A549 (cell line): Measurements from ENCODE around the gene PNPLA7. TPM values are rescaled to one million over a fixed set of nuclear protein-coding genes. Genes with fewer than 3 reads are reported as not detected.

Experiments used
- ATAC-seq, 2 experiments: fragments of 200-7000 bp in 1 of 2; fragments of >200 bp in 1 of 2; cut with Nextera tagmentation in 1 of 2; cut with Tn5 transposase in 1 of 2; 3 replicates each; pipeline versions ENCODE4 v1.8.0 to v1.9.1; 2018 to 2020; ENCODE audit warnings: mild to moderate bottlenecking in 1 of 2, moderate library complexity in 1 of 2
- CTCF ChIA-PET: fragments of 300-600 bp; sonication (Branson Sonifier 250); formaldehyde crosslinking; extraction: SDS; loops from one replicate; lab custom pipeline; 2021; ENCODE audit warnings: antibody characterized with exemption, inconsistent platforms; lab: Yijun Ruan, JAX
- POLR2A ChIA-PET: fragments of 350-600 bp; formaldehyde crosslinking; extraction: SDS; loops from one replicate; lab custom pipeline; 2021; ENCODE audit warnings: antibody characterized with exemption, inconsistent platforms; lab: Yijun Ruan, JAX
- DNase-seq, 2 experiments: peaks; one replicate each; pipeline versions ENCODE4 v3.0.0 to v3.0.0-alpha.2; 2011 to 2016; ENCODE audit warnings: low read depth in 1 of 2, low spot score in 1 of 2
- FAIRE-seq: peaks from 2 replicates; lab custom pipeline; 2011; peaks lifted over from hg19 to GRCh38; lab: Jason Lieb, UNC
- H3K27ac ChIP-seq, 2 experiments: fragments of >200 bp; sonication (Bioruptor Twin); formaldehyde crosslinking; 3 replicates each; pipeline ENCODE4 v1.5.1; 2016 to 2017
- H3K4me1 ChIP-seq: fragments of >200 bp; sonication (Bioruptor Twin); formaldehyde crosslinking; 3 replicates; pipeline ENCODE4 v1.6.1; 2016
- H3K4me2 ChIP-seq: fragments of >200 bp; sonication (Bioruptor Twin); formaldehyde crosslinking; 3 replicates; pipeline ENCODE4 v1.6.1; 2016
- H3K4me3 ChIP-seq: fragments of >200 bp; sonication (Bioruptor Twin); formaldehyde crosslinking; 3 replicates; pipeline ENCODE4 v1.5.1; 2016
- H3K9me3 ChIP-seq: fragments of >200 bp; sonication (Bioruptor Twin); formaldehyde crosslinking; 3 replicates; pipeline ENCODE4 v1.6.1; 2016
- BHLHE40 ChIP-seq: IDR thresholded peaks from 2 replicates; pipeline ENCODE4 v1.6.1; 2012; ENCODE audit warnings: low read depth, low read length, inconsistent platforms
- CBX8 ChIP-seq: fragments of 200-600 bp; sonication (generic); IDR thresholded peaks from 2 replicates; pipeline ENCODE4 v1.6.1; 2016
- CEBPB ChIP-seq, 2 experiments: fragments of >200 bp in 1 of 2; sonication (Bioruptor Twin) in 1 of 2; formaldehyde crosslinking in 1 of 2; IDR thresholded peaks; 2 replicates each; pipeline ENCODE4 v1.6.1; 2012 to 2016
- CTCF ChIP-seq: fragments of >200 bp; sonication (Bioruptor Twin); formaldehyde crosslinking; IDR thresholded peaks from 3 replicates; pipeline ENCODE4 v1.5.1; 2016
- EHMT2 ChIP-seq: fragments of 200-600 bp; sonication (generic); IDR thresholded peaks from 2 replicates; pipeline ENCODE4 v1.6.1; 2016; ENCODE audit warnings: antibody characterized with exemption, low read depth, mild to moderate bottlenecking, moderate library complexity
- HEYL ChIP-seq: fragments of 250-450 bp; sonication (Bioruptor Pico); IDR thresholded peaks from 2 replicates; pipeline ENCODE4 v1.8.0; 2021; ENCODE audit warnings: mild to moderate bottlenecking, moderate library complexity
- HMGXB4 ChIP-seq: fragments of 250-450 bp; sonication (Bioruptor Pico); IDR thresholded peaks from 2 replicates; pipeline ENCODE4 v1.5.0; 2021; ENCODE audit warnings: mild to moderate bottlenecking, moderate library complexity, borderline replicate concordance
- HOXA7 ChIP-seq: fragments of 250-450 bp; sonication (Bioruptor Pico); IDR thresholded peaks from 2 replicates; pipeline ENCODE4 v1.5.0; 2020; ENCODE audit warnings: mild to moderate bottlenecking, moderate library complexity
- HOXB5 ChIP-seq: fragments of 250-450 bp; sonication (Bioruptor Pico); IDR thresholded peaks from 2 replicates; pipeline ENCODE4 v1.5.0; 2020; ENCODE audit warnings: mild to moderate bottlenecking, moderate library complexity
- JUN ChIP-seq, 2 experiments: fragments of >200 bp; sonication (Bioruptor Twin); formaldehyde crosslinking; IDR thresholded peaks; 2 replicates in 1 of 2; 3 replicates in 1 of 2; pipeline ENCODE4 v1.6.1; 2016 to 2017
- KDM1A ChIP-seq: fragments of 200-600 bp; sonication (generic); IDR thresholded peaks from 2 replicates; pipeline ENCODE4 v1.6.1; 2016; ENCODE audit warnings: low read depth, mild to moderate bottlenecking
- KDM5A ChIP-seq: fragments of 200-600 bp; sonication (generic); IDR thresholded peaks from 2 replicates; pipeline ENCODE4 v1.6.1; 2016; ENCODE audit warnings: antibody characterized with exemption, mild to moderate bottlenecking
- MAX ChIP-seq: IDR thresholded peaks from 2 replicates; pipeline ENCODE4 v1.6.1; 2012
- MYC ChIP-seq: IDR thresholded peaks from 2 replicates; pipeline ENCODE4 v1.6.1; 2012; ENCODE audit warnings: mild to moderate bottlenecking, inconsistent platforms, low read length, improper control_type of control experiment, borderline replicate concordance
- RCOR1 ChIP-seq: fragments of 150-350 bp; IDR thresholded peaks from 2 replicates; pipeline ENCODE4 v1.6.1; 2014; ENCODE audit warnings: antibody characterized with exemption, low read length, low read depth
- RFX5 ChIP-seq: fragments of 450-650 bp; IDR thresholded peaks from 2 replicates; pipeline ENCODE4 v1.7.1; 2014; ENCODE audit warnings: antibody characterized with exemption, mild to moderate bottlenecking, moderate library complexity
- SREBF2 ChIP-seq: fragments of 450-650 bp; IDR thresholded peaks from 2 replicates; pipeline ENCODE4 v1.6.1; 2014; ENCODE audit warnings: mild to moderate bottlenecking, moderate library complexity
- USF2 ChIP-seq: fragments of 450-650 bp; IDR thresholded peaks from 2 replicates; pipeline ENCODE4 v1.6.1; 2014; ENCODE audit warnings: antibody characterized with exemption
- ZSCAN20 ChIP-seq: fragments of 250-450 bp; sonication (Bioruptor Pico); IDR thresholded peaks from 2 replicates; pipeline ENCODE4 v1.8.0; 2022; ENCODE audit warnings: mild to moderate bottlenecking, moderate library complexity
- WGBS: methylation state at CpG from one replicate; pipeline ENCODE4 v1.1.6; 2017; ENCODE audit errors: missing lambda C conversion rate; 5-methylcytosine and 5-hydroxymethylcytosine counted together
- polyA plus RNA-seq, 4 experiments: library from polyadenylated mRNA; depleted of rRNA in 3 of 4; stranded (reverse); fragments of >200 nt; fragmentation: RNase III in 1 of 4; extraction: RNeasy Plus Mini Kit Qiagen cat#74134 plus additional on column Dnase treatment in 1 of 4; gene quantifications; 2 replicates in 3 of 4; 3 replicates in 1 of 4; pipeline ENCODE4 v1.2.3, GENCODE V29; 2011 to 2017

Gene PNPLA7
- polyA plus RNA-seq, 2 of the 4 experiments (the other 2 are of a cell fraction), result 0.31 to 1.1 TPM

- FAIRE-seq, result no peak
- POLR2A ChIA-PET, result no interaction called here
Observed at GRCh38 chr9:137432687-137433348, 117.4 kb downstream of the PNPLA7 start.

GRCh38 chr9:137431416-137431931 lies 118.7 kb downstream of the PNPLA7 start:
- Histone ChIP-seq H3K4me3 (no peak overlapping the region), H3K4me1 (peaks cover 22% of the 10 kb centered on the region), H3K9me3 (no peaks in the 10 kb centered on the region), H3K4me2 (no peak overlapping the region), H3K27ac (no peak overlapping the region)
- no peak for TF ChIP-seq KDM5A
- TF ChIP-seq MAX, result no peak
- no peak for TF ChIP-seq KDM1A
- no peak for TF ChIP-seq MYC
- FAIRE-seq (no peak), DNase-seq (no peak), ATAC-seq (no peak)
- WGBS, result 93% methylated on average over 20 of the region's 21 CpGs
- CTCF ChIA-PET, result interaction anchor here (1.2 to 8.1 kb wide), 4 partner anchors 8 to 129 kb away, joined by 3 to 98 read pairs (median 46); partner anchors contain the start of genes ENTPD8, EXD3, NOXA1 and NRARP
- POLR2A ChIA-PET, result interaction anchor here (1.5 kb wide), 1 partner anchor 8 kb away, joined by 5 read pairs; the partner anchor contains the start of genes EXD3 and NOXA1

More at GRCh38 chr9:137432687-137433348, 117.4 kb downstream of the PNPLA7 start:
- Histone ChIP-seq H3K9me3 (no peaks in the 10 kb centered on the region), H3K4me3 (no peak overlapping the region)
- no peak for ATAC-seq
- 85% methylated on average over 12 of the region's 20 CpGs for WGBS
- no peak for DNase-seq
- no peak for TF ChIP-seq BHLHE40
- no peak for TF ChIP-seq CTCF
- TF ChIP-seq KDM1A, result no peak
- TF ChIP-seq JUN (IDR thresholded peaks at IDR 0.05), result no peak
- TF ChIP-seq ZSCAN20 (CRISPR knock-in tag), result no peak
- no peak for TF ChIP-seq HEYL (CRISPR knock-in tag)
- TF ChIP-seq HOXA7 (CRISPR knock-in tag), result no peak
- TF ChIP-seq CEBPB (IDR thresholded peaks at IDR 0.05), result no peak
- no peak for TF ChIP-seq EHMT2
- no peak for TF ChIP-seq HOXB5 (CRISPR knock-in tag)
- no peak for TF ChIP-seq KDM5A
- TF ChIP-seq CBX8, result no peak
- TF ChIP-seq RFX5, result no peak
- no peak for TF ChIP-seq HMGXB4
- no peak for TF ChIP-seq RCOR1
- no peak for TF ChIP-seq USF2
- TF ChIP-seq SREBF2, result no peak
- TF ChIP-seq, all 56 proteins: peak for 0
- CTCF ChIA-PET, result interaction anchor here (1.1 to 8.1 kb wide), 5 partner anchors 9 to 131 kb away, joined by 3 to 98 read pairs (median 6); partner anchors contain the start of genes ENTPD8, EXD3, NOXA1 and NRARP
- peaks cover 24% of the 10 kb centered on the region for H3K4me1 ChIP-seq
- H3K4me2 ChIP-seq, result no peak overlapping the region
- H3K27ac ChIP-seq, result no peak overlapping the region
